Fibroblast of lung (primary cell): ENCODE measurements around the gene CDK10.

Experiments
- EZH2 ChIP-seq: IDR thresholded peaks from 2 replicates; pipeline ENCODE4 v1.5.1; 2012; ENCODE audit warnings: low read length, control low read depth, mild to moderate bottlenecking; ENCODE audit errors: missing control alignments
- TF ChIP-seq, protein P1 (sequence below), 2 donors: IDR thresholded peaks in 1 of 2; conservative IDR thresholded peaks in 1 of 2; 1 replicate in 1 of 2; 2 replicates in 1 of 2; pipeline ENCODE4 v1.5.1; 2011 to 2012; ENCODE audit warnings: low read length in 2 of 2, control low read depth in 1 of 2, inconsistent platforms in 1 of 2, low read depth in 1 of 2, mild to moderate bottlenecking in 1 of 2

DNA sequence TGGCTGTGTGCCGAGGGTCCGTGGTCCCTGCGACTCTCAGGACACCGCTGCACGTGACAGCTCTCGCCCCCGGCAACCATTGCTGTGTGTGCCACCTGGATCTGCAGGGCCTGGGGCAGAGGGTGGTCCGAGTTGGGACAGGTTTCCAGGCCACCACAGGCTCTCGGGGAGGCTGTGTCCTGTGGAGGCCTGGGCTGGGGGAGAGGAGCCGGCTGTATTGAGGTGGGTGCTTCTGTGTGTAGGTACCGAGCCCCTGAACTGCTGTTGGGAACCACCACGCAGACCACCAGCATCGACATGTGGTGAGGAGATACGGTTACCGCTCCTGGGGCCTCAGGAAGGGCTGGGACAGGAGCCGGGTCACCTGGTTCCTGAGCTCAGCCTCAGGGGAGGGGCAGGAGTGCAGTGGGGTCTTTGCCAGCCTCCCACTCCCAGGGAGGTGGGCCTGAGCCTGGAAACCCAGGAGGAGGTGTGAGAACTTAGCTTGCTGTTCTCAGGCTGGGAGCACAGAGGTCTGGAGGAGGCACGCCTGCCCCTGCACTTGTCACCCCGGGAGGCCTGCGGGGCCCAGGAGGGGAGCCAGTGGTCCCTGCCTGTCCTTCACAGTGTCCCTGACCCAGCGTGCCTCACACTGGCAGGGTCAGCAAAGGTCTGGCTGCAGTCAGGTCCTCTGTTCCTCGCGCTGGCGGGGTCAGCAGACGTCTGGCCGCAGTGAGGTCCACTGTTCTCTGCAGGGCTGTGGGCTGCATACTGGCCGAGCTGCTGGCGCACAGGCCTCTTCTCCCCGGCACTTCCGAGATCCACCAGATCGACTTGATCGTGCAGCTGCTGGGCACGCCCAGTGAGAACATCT lies 7.7 kb downstream of the CDK10 start:
- TF ChIP-seq, protein P1, sequence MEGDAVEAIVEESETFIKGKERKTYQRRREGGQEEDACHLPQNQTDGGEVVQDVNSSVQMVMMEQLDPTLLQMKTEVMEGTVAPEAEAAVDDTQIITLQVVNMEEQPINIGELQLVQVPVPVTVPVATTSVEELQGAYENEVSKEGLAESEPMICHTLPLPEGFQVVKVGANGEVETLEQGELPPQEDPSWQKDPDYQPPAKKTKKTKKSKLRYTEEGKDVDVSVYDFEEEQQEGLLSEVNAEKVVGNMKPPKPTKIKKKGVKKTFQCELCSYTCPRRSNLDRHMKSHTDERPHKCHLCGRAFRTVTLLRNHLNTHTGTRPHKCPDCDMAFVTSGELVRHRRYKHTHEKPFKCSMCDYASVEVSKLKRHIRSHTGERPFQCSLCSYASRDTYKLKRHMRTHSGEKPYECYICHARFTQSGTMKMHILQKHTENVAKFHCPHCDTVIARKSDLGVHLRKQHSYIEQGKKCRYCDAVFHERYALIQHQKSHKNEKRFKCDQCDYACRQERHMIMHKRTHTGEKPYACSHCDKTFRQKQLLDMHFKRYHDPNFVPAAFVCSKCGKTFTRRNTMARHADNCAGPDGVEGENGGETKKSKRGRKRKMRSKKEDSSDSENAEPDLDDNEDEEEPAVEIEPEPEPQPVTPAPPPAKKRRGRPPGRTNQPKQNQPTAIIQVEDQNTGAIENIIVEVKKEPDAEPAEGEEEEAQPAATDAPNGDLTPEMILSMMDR (conservative IDR thresholded peaks at IDR 0.05 in 1 of 2, IDR thresholded peaks at IDR 0.05 in 1 of 2; ENCODE audit: low read depth in 1 of 2, low read length in 2 of 2), result no peak
- no peak for TF ChIP-seq EZH2
